Ishikawa (cell line): ENCODE measurements around the gene CCDC6.

Experiments used
- CEBPB ChIP-seq: IDR thresholded peaks from 2 replicates; pipeline ENCODE4 v1.6.1; 2012
- TCF12 ChIP-seq: IDR thresholded peaks from 2 replicates; pipeline ENCODE4 v1.6.1; 2012; ENCODE audit warnings: low read depth
- TF ChIP-seq, protein P1 (sequence below): IDR thresholded peaks from 2 replicates; pipeline ENCODE4 v1.6.1; 2012

GRCh38 chr10:59817773-59818172 lies 88.6 kb downstream of the CCDC6 start:
- no peak for TF ChIP-seq CEBPB
- TF ChIP-seq TCF12 = no peak
- TF ChIP-seq, protein P1, sequence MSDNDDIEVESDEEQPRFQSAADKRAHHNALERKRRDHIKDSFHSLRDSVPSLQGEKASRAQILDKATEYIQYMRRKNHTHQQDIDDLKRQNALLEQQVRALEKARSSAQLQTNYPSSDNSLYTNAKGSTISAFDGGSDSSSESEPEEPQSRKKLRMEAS = no peak
